Measurements from ENCODE around the gene MAP4K3. TPM values are rescaled to one million over a fixed set of nuclear protein-coding genes. Genes with fewer than 3 reads are reported as not detected.

Gene MAP4K3
- total and polyA plus RNA-seq, 9 of the 15 experiments (the other 6 are each of a cell fraction or from before 2014, with no cell fraction given) = 3.1 to 30.0 (median 16.9) TPM

- no peak for TF ChIP-seq TFAP4 (CRISPR knock-in tag; IDR thresholded peaks at IDR 0.05; ENCODE audit: borderline replicate concordance)
- TF ChIP-seq ELF4 (CRISPR knock-in tag; IDR thresholded peaks at IDR 0.05) = no peak
- TF ChIP-seq DPF2 (IDR thresholded peaks at IDR 0.05) = peak; percentile 40; the same call in 1 of the 2 replicates
- no peak for TF ChIP-seq LARP7 (IDR thresholded peaks at IDR 0.05)
- TF ChIP-seq ETV1 (tag; conservative IDR thresholded peaks at IDR 0.05; ENCODE audit: low read depth) = no peak
- no peak for TF ChIP-seq ZNF212 (CRISPR knock-in tag; IDR thresholded peaks at IDR 0.05)
- TF ChIP-seq DDX20 (tag; IDR thresholded peaks at IDR 0.05; ENCODE audit: low read depth) = no peak
- TF ChIP-seq ADNP (tag; IDR thresholded peaks at IDR 0.05) = no peak
- TF ChIP-seq, protein P1, sequence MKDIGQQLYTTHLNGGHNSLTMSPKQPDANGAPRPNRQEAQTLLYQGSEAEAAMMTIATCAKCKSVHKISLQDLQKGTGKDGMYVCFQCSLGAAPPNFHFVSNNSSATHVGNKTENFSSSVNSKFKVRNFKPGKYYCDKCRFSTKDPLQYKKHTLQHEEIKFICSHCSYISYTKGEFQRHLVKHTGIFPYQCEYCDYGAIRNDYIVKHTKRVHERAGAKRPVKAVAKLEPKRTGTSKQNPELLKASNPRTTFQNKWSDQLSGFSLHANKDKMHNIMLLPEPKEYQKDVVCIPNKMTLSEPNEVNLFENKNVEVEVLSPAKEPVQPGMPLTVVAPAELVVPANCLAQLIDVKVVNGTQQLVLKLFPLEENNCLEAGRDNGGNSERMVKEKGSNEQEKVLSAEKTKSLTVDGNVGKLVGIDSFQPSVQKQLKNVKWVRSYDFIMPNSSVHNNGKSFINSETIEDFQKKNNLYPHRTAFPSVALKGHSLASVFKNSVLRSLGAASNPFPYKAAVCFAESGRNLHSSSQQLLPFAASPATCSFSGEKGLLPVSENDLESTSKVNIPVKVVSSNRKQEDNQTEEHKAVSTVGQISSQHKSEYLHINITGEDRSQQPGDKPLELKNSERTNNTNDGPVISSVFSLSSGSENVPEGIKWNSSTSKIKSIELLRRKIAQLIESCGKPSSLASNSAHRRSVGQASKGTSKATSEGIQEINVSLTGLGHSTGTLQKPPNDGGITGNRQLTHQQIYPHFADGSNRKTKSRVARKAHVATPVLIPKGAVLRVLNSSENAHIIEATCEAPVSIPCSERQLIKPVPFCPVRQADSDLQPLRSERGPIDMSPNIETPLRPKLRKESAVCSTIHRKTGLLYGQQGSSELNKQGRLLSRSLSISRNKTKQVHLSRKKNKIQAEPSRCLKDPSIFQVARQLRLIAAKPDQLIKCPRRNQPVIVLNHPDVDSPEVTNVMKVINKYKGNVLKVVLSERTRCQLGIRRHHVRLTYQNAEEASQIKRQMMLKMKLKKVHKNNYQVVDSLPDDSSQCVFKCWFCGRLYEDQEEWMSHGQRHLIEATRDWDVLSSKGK (CRISPR knock-in tag; IDR thresholded peaks at IDR 0.05) = no peak
- TF ChIP-seq L3MBTL2 (IDR thresholded peaks at IDR 0.05) = no peak
- 0 out of 2 replicates have a peak, but pooled peaks have one; percentile 23 for TF ChIP-seq GATA2 (CRISPR knock-in tag; IDR thresholded peaks at IDR 0.05)
- no peak for TF ChIP-seq HNRNPK (IDR thresholded peaks at IDR 0.05; ENCODE audit: low read depth, low read length, poor library complexity, severe bottlenecking)
- TF ChIP-seq NFRKB (IDR thresholded peaks at IDR 0.05; ENCODE audit: low read depth) = no peak
- TF ChIP-seq, protein P2, sequence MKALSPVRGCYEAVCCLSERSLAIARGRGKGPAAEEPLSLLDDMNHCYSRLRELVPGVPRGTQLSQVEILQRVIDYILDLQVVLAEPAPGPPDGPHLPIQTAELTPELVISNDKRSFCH (CRISPR knock-in tag; IDR thresholded peaks at IDR 0.05) = no peak
- TF ChIP-seq, protein P2 (tag; IDR thresholded peaks at IDR 0.05) = no peak
- peak; percentile 64; the same call in 1 of the 2 replicates for TF ChIP-seq NBN (IDR thresholded peaks at IDR 0.05; ENCODE audit: low read depth)
- no peak for TF ChIP-seq ZNF354B (CRISPR knock-in tag; IDR thresholded peaks at IDR 0.05)
- TF ChIP-seq NEUROD1 (IDR thresholded peaks at IDR 0.05; ENCODE audit: borderline replicate concordance, low read depth, low read length, partially characterized antibody) = no peak
- TF ChIP-seq SP2 (IDR thresholded peaks at IDR 0.05; ENCODE audit: extremely low read depth, low read depth, low read length, poor library complexity, severe bottlenecking) = no peak
- TF ChIP-seq HMG20B (CRISPR knock-in tag; IDR thresholded peaks at IDR 0.05) = no peak
- TF ChIP-seq ZNF239 (CRISPR knock-in tag; IDR thresholded peaks at IDR 0.05) = no peak
- TF ChIP-seq FOXM1 (IDR thresholded peaks at IDR 0.05; ENCODE audit: low read depth) = peak; percentile 53; the same call in 1 of the 2 replicates
- no peak for TF ChIP-seq FOXM1 (CRISPR knock-in tag; IDR thresholded peaks at IDR 0.05; ENCODE audit: low read depth)
- no peak for TF ChIP-seq KDM1A (IDR thresholded peaks at IDR 0.05)
Measured at GRCh38 chr2:39216346-39217191, 220.5 kb downstream of the MAP4K3 start (continued).
